Endothelial cell of umbilical vein (primary cell): ENCODE measurements around the gene RNF157. TPM values are rescaled to one million over a fixed set of nuclear protein-coding genes. Genes with fewer than 3 reads are reported as not detected.

Experiments
- BruUV-seq: library from RNA; stranded (reverse); fragments of 400-500 nt; replicated peaks from 2 replicates; lab custom pipeline; 2021; lab: Mats Ljungman, UMichigan
- CTCF ChIA-PET: fragments of 300-600, 350-600 bp; sonication (Branson Sonifier 250); formaldehyde crosslinking; loops from one replicate; lab custom pipeline; 2021; ENCODE audit warnings: antibody characterized with exemption, inconsistent platforms; lab: Charles Lee
- POLR2A ChIA-PET: fragments of 300-600, 350-600 bp; sonication (Branson Sonifier 250); formaldehyde crosslinking; loops from one replicate; lab custom pipeline; 2021; ENCODE audit warnings: antibody characterized with exemption, inconsistent platforms; lab: Charles Lee
- DNase-seq: peaks from one replicate; pipeline ENCODE4 v3.0.0-alpha.2; 2011; ENCODE audit warnings: low read depth, low spot score
- FAIRE-seq: peaks from 2 replicates; lab custom pipeline; 2011; peaks lifted over from hg19 to GRCh38; lab: Jason Lieb, UNC
- H2AFZ ChIP-seq: 2 replicates; pipeline ENCODE4 v1.6.0; 2012; ENCODE audit warnings: low read depth, low read length, control low read depth, inconsistent platforms
- H3K27ac ChIP-seq: 2 replicates; pipeline ENCODE4 v1.5.1; 2011; ENCODE audit warnings: low read depth, mild to moderate bottlenecking, control low read depth, low read length, moderate library complexity; ENCODE audit not compliant: insufficient read depth
- H3K27me3 ChIP-seq, 2 experiments: 2 replicates each; pipeline versions ENCODE4 v1.6.0 to v1.6.1; 2011; ENCODE audit warnings: low read length in 2 of 2, mixed read lengths in 1 of 2; ENCODE audit not compliant: control insufficient read depth in 2 of 2, insufficient read depth in 2 of 2
- H3K36me3 ChIP-seq, 2 experiments: 2 replicates in 1 of 2; 3 replicates in 1 of 2; pipeline ENCODE4 v1.5.1; 2011; ENCODE audit warnings: low read length in 2 of 2, mild to moderate bottlenecking in 1 of 2, moderate library complexity in 1 of 2; ENCODE audit not compliant: control insufficient read depth in 2 of 2, insufficient read depth in 2 of 2; ENCODE audit errors: extremely low read depth in 1 of 2
- H3K4me1 ChIP-seq: 3 replicates; pipeline ENCODE4 v1.5.1; 2011; ENCODE audit warnings: mild to moderate bottlenecking, low read length; ENCODE audit not compliant: control insufficient read depth, insufficient read depth; ENCODE audit errors: extremely low read depth
- H3K4me2 ChIP-seq: 2 replicates; pipeline ENCODE4 v1.6.1; 2011; ENCODE audit warnings: low read length, control low read depth, mixed read lengths; ENCODE audit not compliant: insufficient read depth
- H3K4me3 ChIP-seq, 3 experiments: fragments of 200-600 bp in 1 of 3; sonication (generic), shearing (Covaris generic) in 1 of 3; replicated peaks in 1 of 3; 2 replicates each; pipeline ENCODE4 v1.5.1; 2011 to 2016; ENCODE audit warnings: control low read depth in 3 of 3, low read length in 3 of 3, mild to moderate bottlenecking in 2 of 3, inconsistent platforms in 1 of 3, low read depth in 1 of 3, moderate library complexity in 1 of 3; ENCODE audit not compliant: insufficient read depth in 1 of 3
- H3K79me2 ChIP-seq: 2 replicates; pipeline ENCODE4 v1.6.0; 2012; ENCODE audit warnings: low read length, inconsistent platforms; ENCODE audit not compliant: control insufficient read depth, insufficient read depth
- H3K9ac ChIP-seq: replicated peaks from 2 replicates; pipeline ENCODE3; 2011; ENCODE audit warnings: low read length, control low read depth; ENCODE audit not compliant: insufficient read depth; ENCODE audit errors: extremely low read depth
- H3K9me1 ChIP-seq: replicated peaks from 3 replicates; pipeline ENCODE4 v1.6.0; 2011; ENCODE audit warnings: mild to moderate bottlenecking, low read length; ENCODE audit not compliant: control insufficient read depth, insufficient read depth; ENCODE audit errors: extremely low read depth
- H3K9me3 ChIP-seq: replicated peaks from 2 replicates; pipeline ENCODE4 v1.5.1; 2012; ENCODE audit warnings: low read length, inconsistent platforms; ENCODE audit not compliant: control insufficient read depth, insufficient read depth
- H4K20me1 ChIP-seq: replicated peaks from 2 replicates; pipeline ENCODE3; 2011; ENCODE audit warnings: mild to moderate bottlenecking, low read length; ENCODE audit not compliant: control insufficient read depth, insufficient read depth; ENCODE audit errors: extremely low read depth
- EZH2 ChIP-seq: IDR thresholded peaks from 2 replicates; pipeline ENCODE4 v1.6.1; 2012; ENCODE audit warnings: borderline replicate concordance, low read depth, mild to moderate bottlenecking, moderate library complexity, low read length, inconsistent platforms; ENCODE audit not compliant: severe bottlenecking
- FOS ChIP-seq: IDR thresholded peaks from 2 replicates; pipeline ENCODE4 v1.6.1; 2011; ENCODE audit warnings: mild to moderate bottlenecking, low read length, moderate library complexity, borderline replicate concordance; ENCODE audit not compliant: insufficient read depth
- GATA2 ChIP-seq: IDR thresholded peaks from 2 replicates; pipeline ENCODE4 v1.7.0; 2011; ENCODE audit warnings: low read depth, mild to moderate bottlenecking, moderate library complexity, mixed read lengths, low read length; ENCODE audit not compliant: insufficient read length, insufficient read depth
- MAX ChIP-seq: IDR thresholded peaks from 2 replicates; pipeline ENCODE4 v1.6.1; 2011; ENCODE audit not compliant: insufficient read depth, insufficient read length
- MYC ChIP-seq: IDR thresholded peaks from one replicate; pipeline ENCODE4 v1.6.1; 2011; ENCODE audit warnings: mild to moderate bottlenecking, low read depth, low read length
- POLR2A ChIP-seq: IDR thresholded peaks from 2 replicates; pipeline ENCODE4 v1.6.1; 2012; ENCODE audit warnings: low read depth, mild to moderate bottlenecking, control low read depth, low read length
- dilution Hi-C: fragments of 300-500 bp; cut with MboI; formaldehyde crosslinking; loops from one replicate; pipeline ENCODE4 v1.15.0; 2019; ENCODE audit warnings: low sequenced_read_pairs; ENCODE audit not compliant: extremely low pct_ligation_motif_present
- intact Hi-C: fragments of 100-400 bp; cut with micrococcal nuclease; formaldehyde crosslinking; loops from one replicate; pipeline ENCODE4 v1.10.0; 2022
- polyA plus RNA-seq, 4 experiments: library from polyadenylated mRNA; depleted of rRNA in 3 of 4; stranded (reverse) in 3 of 4; unstranded in 1 of 4; fragments of >200 nt; gene quantifications; 2 replicates each; pipeline versions ENCODE4 v1.2.1 to v1.2.3, GENCODE V29; 2011 to 2012; ENCODE audit warnings: missing spikeins in 1 of 4
- total RNA-seq: library from RNA; stranded (reverse); gene quantifications from 2 replicates; pipeline ENCODE4 v1.2.3, GENCODE V29; 2021

The RNF157 gene
- total and polyA plus RNA-seq, 2 donors (not counting 3 experiments of a cell fraction or from before 2014, with no cell fraction given) = 0.07 to 0.86 TPM

- H2AFZ ChIP-seq = no peak overlapping the region
- no peak overlapping the region for H3K9ac ChIP-seq
- CTCF ChIA-PET = interaction anchor here (0.7 to 3.8 kb wide), 3 partner anchors 47 to 145 kb away, joined by 3 to 16 read pairs (median 8); no protein-coding TSS in a partner anchor
- DNase-seq = no peak
- no peak for FAIRE-seq
- H3K4me1 ChIP-seq = no peaks in the 10 kb centered on the region
- H3K9me3 ChIP-seq = no peaks in the 10 kb centered on the region
- no TSS peak for BruUV-seq
- no peaks in the 10 kb centered on the region for H4K20me1 ChIP-seq
- intact Hi-C loops (no loop called here), dilution Hi-C loops (no loop called here)
- no peak overlapping the region for H3K4me2 ChIP-seq
- no peaks in the 10 kb centered on the region for H3K9me1 ChIP-seq
- POLR2A ChIA-PET = no interaction called here
- H3K36me3 ChIP-seq = no peaks in the 10 kb centered on the region
- TF ChIP-seq MYC (no peak), POLR2A (no peak), EZH2 (no peak), GATA2 (no peak), FOS (no peak), MAX (no peak)
- no peaks in the 10 kb centered on the region for H3K79me2 ChIP-seq
- H3K27me3 ChIP-seq = peaks cover 14 to 19% of the 10 kb centered on the region in 2 experiments
- H3K27ac ChIP-seq = no peak overlapping the region
- H3K4me3 ChIP-seq = no peak overlapping the region
Measured at GRCh38 chr17:76134911-76135809, 105.1 kb downstream of the RNF157 start.
